OCI-LY3 (cell line): Measurements from ENCODE around the gene PASD1.

ENCODE experiments used
- EZH2phosphoT487 ChIP-seq: fragments of 200-600 bp; shearing (Covaris generic); IDR thresholded peaks from 2 replicates; pipeline ENCODE4 v1.6.1; 2018; ENCODE audit warnings: antibody characterized with exemption, mixed run types, low read depth
- TF ChIP-seq, protein P1 (sequence below): fragments of 200-600, 300-600 bp; sonication (generic); IDR thresholded peaks from 2 replicates; pipeline ENCODE4 v1.5.1; 2014; ENCODE audit warnings: antibody characterized with exemption, low read length, low read depth

- TF ChIP-seq, protein P1, sequence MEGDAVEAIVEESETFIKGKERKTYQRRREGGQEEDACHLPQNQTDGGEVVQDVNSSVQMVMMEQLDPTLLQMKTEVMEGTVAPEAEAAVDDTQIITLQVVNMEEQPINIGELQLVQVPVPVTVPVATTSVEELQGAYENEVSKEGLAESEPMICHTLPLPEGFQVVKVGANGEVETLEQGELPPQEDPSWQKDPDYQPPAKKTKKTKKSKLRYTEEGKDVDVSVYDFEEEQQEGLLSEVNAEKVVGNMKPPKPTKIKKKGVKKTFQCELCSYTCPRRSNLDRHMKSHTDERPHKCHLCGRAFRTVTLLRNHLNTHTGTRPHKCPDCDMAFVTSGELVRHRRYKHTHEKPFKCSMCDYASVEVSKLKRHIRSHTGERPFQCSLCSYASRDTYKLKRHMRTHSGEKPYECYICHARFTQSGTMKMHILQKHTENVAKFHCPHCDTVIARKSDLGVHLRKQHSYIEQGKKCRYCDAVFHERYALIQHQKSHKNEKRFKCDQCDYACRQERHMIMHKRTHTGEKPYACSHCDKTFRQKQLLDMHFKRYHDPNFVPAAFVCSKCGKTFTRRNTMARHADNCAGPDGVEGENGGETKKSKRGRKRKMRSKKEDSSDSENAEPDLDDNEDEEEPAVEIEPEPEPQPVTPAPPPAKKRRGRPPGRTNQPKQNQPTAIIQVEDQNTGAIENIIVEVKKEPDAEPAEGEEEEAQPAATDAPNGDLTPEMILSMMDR = no peak
- no peak for TF ChIP-seq EZH2phosphoT487
These were observed 26.9 kb upstream of the PASD1 start for GRCh38 chrX:151536571-151536970.
